Measurements from ENCODE around the gene SLC2A8.

DNA sequence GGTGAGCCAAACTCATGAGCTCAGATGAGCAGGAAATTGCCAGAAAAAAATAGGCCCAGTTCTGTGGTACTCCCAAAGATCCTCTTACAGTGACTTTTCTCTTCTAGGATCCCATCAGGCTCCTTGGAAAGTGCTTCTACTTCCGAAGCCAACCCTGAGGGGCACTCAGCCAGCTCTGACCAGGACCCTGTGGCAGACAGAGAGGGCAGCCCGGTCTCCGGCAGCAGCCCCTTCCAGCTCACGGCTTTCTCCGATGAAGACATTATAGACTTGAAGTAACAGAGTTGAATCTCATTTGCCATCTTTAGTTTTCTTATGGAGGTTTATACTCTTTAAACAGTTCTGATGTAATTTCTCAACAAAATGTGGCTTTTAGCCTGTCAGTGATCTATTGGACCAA, 4.0 kb upstream of the SLC2A8 start:
- TF ChIP-seq CTCF (IDR thresholded peaks at IDR 0.05; ENCODE audit: low read depth, low read length) (no peak), POLR2A (IDR thresholded peaks at IDR 0.05; ENCODE audit: extremely low read depth, insufficient read length) (no peak), MYC (IDR thresholded peaks at IDR 0.05; ENCODE audit: low read depth, low read length) (no peak)
- TF ChIP-seq, protein P1, sequence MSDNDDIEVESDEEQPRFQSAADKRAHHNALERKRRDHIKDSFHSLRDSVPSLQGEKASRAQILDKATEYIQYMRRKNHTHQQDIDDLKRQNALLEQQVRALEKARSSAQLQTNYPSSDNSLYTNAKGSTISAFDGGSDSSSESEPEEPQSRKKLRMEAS (IDR thresholded peaks at IDR 0.05; ENCODE audit: low read depth, low read length), result no peak
